ENCODE data around the gene GATA3.

DNA sequence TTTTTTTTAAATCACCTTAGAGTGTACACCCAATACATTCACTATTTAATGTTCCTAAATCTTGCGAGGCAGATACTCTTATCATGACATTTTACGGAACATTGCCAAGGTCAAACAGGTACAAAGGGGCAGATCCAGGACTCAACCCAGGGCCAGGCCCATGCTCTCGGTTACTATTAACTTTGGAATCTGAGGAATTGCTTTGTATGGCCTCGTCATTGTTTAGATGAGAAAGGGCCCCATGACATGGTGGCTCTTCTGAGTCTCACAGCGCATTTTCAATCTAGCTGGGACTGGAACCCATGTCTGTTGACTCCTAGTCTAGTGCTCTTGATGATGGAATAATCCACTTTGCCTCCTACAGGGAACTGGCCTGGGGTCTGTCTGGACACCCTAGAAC is 59.1 kb downstream of the GATA3 start:
- TF ChIP-seq, protein P1, sequence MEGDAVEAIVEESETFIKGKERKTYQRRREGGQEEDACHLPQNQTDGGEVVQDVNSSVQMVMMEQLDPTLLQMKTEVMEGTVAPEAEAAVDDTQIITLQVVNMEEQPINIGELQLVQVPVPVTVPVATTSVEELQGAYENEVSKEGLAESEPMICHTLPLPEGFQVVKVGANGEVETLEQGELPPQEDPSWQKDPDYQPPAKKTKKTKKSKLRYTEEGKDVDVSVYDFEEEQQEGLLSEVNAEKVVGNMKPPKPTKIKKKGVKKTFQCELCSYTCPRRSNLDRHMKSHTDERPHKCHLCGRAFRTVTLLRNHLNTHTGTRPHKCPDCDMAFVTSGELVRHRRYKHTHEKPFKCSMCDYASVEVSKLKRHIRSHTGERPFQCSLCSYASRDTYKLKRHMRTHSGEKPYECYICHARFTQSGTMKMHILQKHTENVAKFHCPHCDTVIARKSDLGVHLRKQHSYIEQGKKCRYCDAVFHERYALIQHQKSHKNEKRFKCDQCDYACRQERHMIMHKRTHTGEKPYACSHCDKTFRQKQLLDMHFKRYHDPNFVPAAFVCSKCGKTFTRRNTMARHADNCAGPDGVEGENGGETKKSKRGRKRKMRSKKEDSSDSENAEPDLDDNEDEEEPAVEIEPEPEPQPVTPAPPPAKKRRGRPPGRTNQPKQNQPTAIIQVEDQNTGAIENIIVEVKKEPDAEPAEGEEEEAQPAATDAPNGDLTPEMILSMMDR (IDR thresholded peaks at IDR 0.05) = no peak
- TF ChIP-seq POLR2A (IDR thresholded peaks at IDR 0.05) = no peak
- no peak for TF ChIP-seq EP300 (IDR thresholded peaks at IDR 0.05)
